ENCODE data around the gene MAGI2. TPM values are rescaled to one million over a fixed set of nuclear protein-coding genes. Genes with fewer than 3 reads are reported as not detected.

MAGI2 gene
- total RNA-seq, 1 experiment from 2014 or later, result 14.3 TPM

- Histone ChIP-seq H3T11ph (ENCODE audit: low read length) (no peak overlapping the region), H3K79me1 (ENCODE audit: insufficient read depth, low read depth, low read length, poor library complexity, severe bottlenecking) (no peaks in the 10 kb centered on the region), H3K4me1 (ENCODE audit: insufficient read depth, low read length) (no peaks in the 10 kb centered on the region; the same call in 1 of the 2 replicates), H3K18ac (ENCODE audit: insufficient read length, low read depth, low read length) (no peak overlapping the region), H3K27me3 (ENCODE audit: insufficient read depth, low read length) (no peaks in the 10 kb centered on the region), H2BK120ac (ENCODE audit: low read depth, low read length, poor library complexity, severe bottlenecking) (no peak overlapping the region), H2BK15ac (ENCODE audit: low read depth, low read length) (no peak overlapping the region), H4K20me1 (ENCODE audit: control insufficient read depth, insufficient read depth, insufficient read length) (no peaks in the 10 kb centered on the region), H3K79me2 (ENCODE audit: insufficient read depth, low read length) (no peaks in the 10 kb centered on the region), H3K9me3 (ENCODE audit: control insufficient read depth, low read depth, low read length) (no peaks in the 10 kb centered on the region), H3K56ac (ENCODE audit: insufficient read length, low read depth, low read length) (no peak overlapping the region), H3K4ac (ENCODE audit: low read depth, low read length) (no peak overlapping the region), H3K27ac (ENCODE audit: insufficient read length, low read depth, low read length) (no peak overlapping the region), H4K8ac (replicated peaks; ENCODE audit: insufficient read length, low read depth, low read length) (no peak overlapping the region), H2BK20ac (ENCODE audit: low read depth, low read length, poor library complexity, severe bottlenecking) (no peak overlapping the region), H2AFZ (ENCODE audit: low read length) (no peak overlapping the region), H2BK5ac (ENCODE audit: insufficient read length, low read length) (no peak overlapping the region), H2AK5ac (ENCODE audit: insufficient read length, low read length) (no peak overlapping the region), H4K5ac (ENCODE audit: insufficient read length, low read depth, low read length) (no peak overlapping the region), H3K4me2 (ENCODE audit: insufficient read depth, insufficient read length, low read length) (no peak overlapping the region), H3K23me2 (ENCODE audit: insufficient read length, low read depth, low read length, poor library complexity, severe bottlenecking) (no peaks in the 10 kb centered on the region), H3K23ac (ENCODE audit: insufficient read length, low read depth, low read length) (no peak overlapping the region), H3K9ac (ENCODE audit: extremely low read depth, insufficient read length, low read length) (no peak overlapping the region), H3K14ac (ENCODE audit: insufficient read depth, low read length) (no peak overlapping the region), H2BK12ac (ENCODE audit: insufficient read length, low read depth, low read length) (no peak overlapping the region), H4K91ac (ENCODE audit: insufficient read length, low read depth, low read length) (no peak overlapping the region)
- Mint-ChIP-seq H3K4me3 (no peak overlapping the region), H3K9me3 (no peaks in the 10 kb centered on the region), H3K4me1 (peaks cover 0 to 6% of the 10 kb centered on the region in 2 experiments; a peak in 2 of 4 replicates), H3K27ac (no peak overlapping the region), H3K27me3 (ENCODE audit: low read depth) (peaks cover 1% of the 10 kb centered on the region; the same call in 1 of the 2 replicates), H3K36me3 (ENCODE audit: insufficient read depth in 1 of 3, low read depth in 3 of 3) (no peaks in the 10 kb centered on the region; a peak in 1 of 7 replicates)
- TF ChIP-seq CTCF (conservative IDR thresholded peaks at IDR 0.05), result no peak
- no peak for DNase-seq
- WGBS (ENCODE audit: extremely low coverage, insufficient read length, low lambda C conversion rate), result no CpG with 5 or more reads among the region's 4 CpGs
Measured at GRCh38 chr7:77983973-77984372, 1469.5 kb downstream of the MAGI2 start.
